ENCODE measurements around the gene PCGF5. TPM values are rescaled to one million over a fixed set of nuclear protein-coding genes. Genes with fewer than 3 reads are reported as not detected.
"Not testable (repeated sequence)": the region's sequence is repeated elsewhere in the genome, so short reads cannot be mapped to it uniquely, and the experiment has no call there.

PCGF5 gene
- total RNA-seq = 35.9 and 36.6 TPM in 2 replicates

DNA sequence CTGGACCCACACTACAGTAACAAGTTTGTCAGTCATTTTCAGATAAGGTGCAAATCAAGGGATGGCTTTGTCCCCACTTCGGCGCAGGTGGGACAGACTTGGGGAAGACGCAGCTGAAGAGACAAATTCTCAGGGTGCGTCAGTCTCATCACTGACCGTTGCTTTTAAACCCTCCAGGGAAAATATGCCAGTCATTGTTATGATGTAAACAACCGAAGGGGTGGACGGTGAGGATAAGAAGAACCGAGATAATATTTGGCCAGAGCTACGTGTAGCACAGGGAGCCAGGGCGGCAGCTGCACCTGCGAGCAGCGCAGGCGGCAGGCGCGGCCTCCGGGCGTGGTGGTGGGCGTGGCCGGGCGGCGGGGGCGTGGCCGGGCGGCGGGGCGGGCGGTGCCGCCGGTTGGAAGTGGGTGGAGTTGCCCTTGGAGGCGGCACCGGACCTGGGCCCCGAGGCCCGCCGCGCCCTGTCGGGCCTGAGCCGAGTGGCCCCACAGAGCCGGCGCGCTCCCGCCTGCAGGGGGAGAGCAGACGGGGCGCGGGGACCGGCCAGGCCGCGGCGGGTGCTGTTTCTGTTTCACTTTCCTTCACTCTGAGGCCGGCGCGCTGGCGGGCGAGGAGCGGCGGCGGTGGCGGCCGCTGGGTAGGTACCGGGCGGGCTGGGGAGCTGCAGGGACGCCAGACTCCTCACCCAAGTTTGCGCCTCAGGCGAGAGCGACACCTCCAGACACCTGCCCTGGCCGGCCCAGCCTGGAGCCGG, at the start of gene PCGF5:
TSS of gene PCGF5 (plus strand) at position 470 of the 760 bp plus-strand sequence. CDS start 2,209 bp downstream, outside the sequence.
- Histone ChIP-seq H3K36me3 (ENCODE audit: control insufficient read depth, insufficient read depth, low read length) (no peaks in the 10 kb centered on the region), H3K4me3 (ENCODE audit: low read depth, low read length) (peak within 1 kb of the TSS; percentile 96), H3K27me3 (ENCODE audit: control insufficient read depth, insufficient read depth, low read length) (no peaks in the 10 kb centered on the region)
- TF ChIP-seq, protein P1, sequence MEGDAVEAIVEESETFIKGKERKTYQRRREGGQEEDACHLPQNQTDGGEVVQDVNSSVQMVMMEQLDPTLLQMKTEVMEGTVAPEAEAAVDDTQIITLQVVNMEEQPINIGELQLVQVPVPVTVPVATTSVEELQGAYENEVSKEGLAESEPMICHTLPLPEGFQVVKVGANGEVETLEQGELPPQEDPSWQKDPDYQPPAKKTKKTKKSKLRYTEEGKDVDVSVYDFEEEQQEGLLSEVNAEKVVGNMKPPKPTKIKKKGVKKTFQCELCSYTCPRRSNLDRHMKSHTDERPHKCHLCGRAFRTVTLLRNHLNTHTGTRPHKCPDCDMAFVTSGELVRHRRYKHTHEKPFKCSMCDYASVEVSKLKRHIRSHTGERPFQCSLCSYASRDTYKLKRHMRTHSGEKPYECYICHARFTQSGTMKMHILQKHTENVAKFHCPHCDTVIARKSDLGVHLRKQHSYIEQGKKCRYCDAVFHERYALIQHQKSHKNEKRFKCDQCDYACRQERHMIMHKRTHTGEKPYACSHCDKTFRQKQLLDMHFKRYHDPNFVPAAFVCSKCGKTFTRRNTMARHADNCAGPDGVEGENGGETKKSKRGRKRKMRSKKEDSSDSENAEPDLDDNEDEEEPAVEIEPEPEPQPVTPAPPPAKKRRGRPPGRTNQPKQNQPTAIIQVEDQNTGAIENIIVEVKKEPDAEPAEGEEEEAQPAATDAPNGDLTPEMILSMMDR (IDR thresholded peaks at IDR 0.05; ENCODE audit: insufficient read depth, low read length, poor library complexity, severe bottlenecking) = no peak
- DNase-seq (ENCODE audit: low read depth) = peak; percentile 44

DNA sequence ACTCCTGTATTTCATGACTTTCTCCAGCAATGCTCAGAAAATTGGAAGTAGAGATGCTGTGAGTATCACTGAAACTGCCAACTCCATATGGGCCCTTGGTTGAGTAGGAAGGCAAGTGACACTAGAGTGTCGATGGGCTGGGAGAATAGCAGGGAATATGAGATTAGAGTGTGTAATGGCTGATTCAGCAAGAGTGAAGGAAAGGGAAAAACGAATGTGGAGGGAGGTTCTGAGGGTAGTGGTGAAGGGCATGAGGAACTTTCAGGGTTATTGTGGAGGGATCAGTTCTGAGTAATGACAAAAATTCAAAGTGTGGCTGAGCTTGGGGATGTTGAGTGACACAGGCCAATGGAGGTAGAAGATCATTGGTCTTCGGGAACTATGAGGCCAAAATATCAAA, 49.0 kb upstream of the PCGF5 start:
- H3K27me3 ChIP-seq (ENCODE audit: control insufficient read depth, insufficient read depth, low read length) = no peaks in the 10 kb centered on the region
- no peaks in the 10 kb centered on the region for H3K36me3 ChIP-seq (ENCODE audit: control insufficient read depth, insufficient read depth, low read length)
- no peak overlapping the region for H3K4me3 ChIP-seq (ENCODE audit: low read depth, low read length)
- TF ChIP-seq, protein P1 (IDR thresholded peaks at IDR 0.05; ENCODE audit: insufficient read depth, low read length, poor library complexity, severe bottlenecking) = no peak
- DNase-seq (ENCODE audit: low read depth) = no peak

DNA sequence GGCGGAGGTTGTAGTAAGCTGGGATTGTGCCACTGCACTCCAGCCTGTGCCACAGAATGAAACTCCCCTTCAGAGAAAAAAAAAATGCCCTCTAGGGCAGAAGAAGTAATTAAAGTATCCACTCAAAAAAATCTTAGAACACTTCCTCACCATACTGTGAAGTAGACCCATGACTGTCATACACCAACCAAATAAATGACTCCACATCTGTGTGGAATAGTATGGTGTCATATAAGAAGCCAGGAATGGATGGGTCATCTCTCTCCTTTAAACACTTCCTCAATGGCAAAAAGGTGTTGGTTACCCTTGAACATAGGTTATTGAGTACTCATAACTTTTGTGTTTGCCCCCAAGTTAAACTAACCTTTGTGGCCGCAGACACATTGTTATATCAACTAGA, 48.1 kb upstream of the PCGF5 start:
- DNase-seq (ENCODE audit: low read depth) = no peak
- H3K27me3 ChIP-seq (ENCODE audit: control insufficient read depth, insufficient read depth, low read length) = no peaks in the 10 kb centered on the region
- H3K36me3 ChIP-seq (ENCODE audit: control insufficient read depth, insufficient read depth, low read length) = no peaks in the 10 kb centered on the region
- H3K4me3 ChIP-seq (ENCODE audit: low read depth, low read length) = no peak overlapping the region
- TF ChIP-seq, protein P1 (IDR thresholded peaks at IDR 0.05; ENCODE audit: insufficient read depth, low read length, poor library complexity, severe bottlenecking) = no peak

DNA sequence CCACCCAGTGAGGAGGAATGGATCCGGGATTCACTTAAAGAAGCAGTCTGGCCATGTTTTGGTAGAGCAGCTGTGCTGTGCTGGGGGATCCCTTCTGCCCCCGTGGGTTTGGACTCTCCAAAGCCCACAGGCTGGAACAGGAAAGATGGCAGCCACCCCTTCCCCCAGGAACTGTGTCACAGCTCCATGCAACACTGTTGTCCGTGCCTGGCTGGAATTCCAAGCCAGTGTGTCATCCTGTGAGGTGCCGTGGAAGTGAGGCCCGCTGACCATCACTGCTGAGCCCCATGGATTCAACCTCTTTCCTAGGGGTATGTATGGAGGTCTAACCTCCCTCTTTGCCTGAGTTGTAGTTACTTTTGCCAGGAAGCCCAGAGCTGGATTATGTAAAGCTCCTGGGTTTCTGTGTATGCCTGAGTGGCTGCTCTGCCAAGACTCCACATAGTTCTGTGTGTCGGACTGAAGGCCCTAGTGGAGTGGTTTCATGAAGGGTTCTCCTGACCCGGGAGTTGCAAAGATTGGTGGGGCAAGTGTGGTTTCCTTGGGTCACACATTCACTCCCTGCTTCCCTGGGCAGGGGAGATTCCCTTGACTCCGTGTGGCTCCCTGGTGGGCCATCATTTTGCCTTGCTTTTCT, 35.1 kb upstream of the PCGF5 start:
- DNase-seq (ENCODE audit: low read depth) = peak; percentile 51
- Histone ChIP-seq H3K27me3 (ENCODE audit: control insufficient read depth, insufficient read depth, low read length) (no peaks in the 10 kb centered on the region), H3K4me3 (ENCODE audit: low read depth, low read length) (no peak overlapping the region), H3K36me3 (ENCODE audit: control insufficient read depth, insufficient read depth, low read length) (no peaks in the 10 kb centered on the region)
- TF ChIP-seq, protein P1 (IDR thresholded peaks at IDR 0.05; ENCODE audit: insufficient read depth, low read length, poor library complexity, severe bottlenecking) = no peak

DNA sequence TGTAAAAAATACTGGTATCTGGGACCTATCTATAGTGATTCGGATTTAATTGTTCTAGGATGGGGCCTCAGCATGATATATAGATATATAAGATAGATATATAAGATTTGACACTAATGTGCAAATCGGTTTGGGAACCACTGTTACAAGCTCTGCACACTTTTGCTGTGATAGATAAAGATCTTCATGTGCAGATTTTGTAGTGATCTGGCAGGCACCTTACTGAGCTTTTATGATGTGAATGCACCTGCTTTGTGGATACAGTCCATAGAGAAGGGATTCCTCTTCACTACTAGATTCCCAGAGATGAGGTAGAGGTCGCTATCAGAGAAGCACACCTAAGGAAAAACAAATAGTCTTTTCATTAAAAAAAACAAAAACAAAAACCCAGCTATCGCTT, 33.3 kb upstream of the PCGF5 start:
- TF ChIP-seq, protein P1 (IDR thresholded peaks at IDR 0.05; ENCODE audit: insufficient read depth, low read length, poor library complexity, severe bottlenecking) = no peak
- Histone ChIP-seq H3K4me3 (ENCODE audit: low read depth, low read length) (no peak overlapping the region), H3K36me3 (ENCODE audit: control insufficient read depth, insufficient read depth, low read length) (no peaks in the 10 kb centered on the region), H3K27me3 (ENCODE audit: control insufficient read depth, insufficient read depth, low read length) (no peaks in the 10 kb centered on the region)
- no peak for DNase-seq (ENCODE audit: low read depth)

DNA sequence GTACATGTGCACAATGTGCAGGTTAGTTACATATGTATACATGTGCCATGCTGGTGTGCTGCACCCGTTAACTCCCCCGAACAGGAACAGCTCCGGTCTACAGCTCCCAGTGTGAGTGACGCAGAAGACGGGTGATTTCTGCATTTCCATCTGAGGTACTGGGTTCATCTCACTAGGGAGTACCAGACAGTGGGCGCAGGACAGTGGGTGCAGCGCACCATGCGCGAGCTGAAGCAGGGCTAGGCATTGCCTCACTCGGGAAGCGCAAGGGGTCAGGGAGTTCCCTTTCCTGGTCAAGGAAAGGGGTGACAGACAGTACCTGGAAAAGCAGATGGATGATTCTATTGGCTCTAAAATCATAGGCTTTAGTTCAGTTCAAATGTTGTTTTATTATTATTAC, 32.5 kb upstream of the PCGF5 start:
- not testable (repeated sequence) for H3K27me3 ChIP-seq (ENCODE audit: control insufficient read depth, insufficient read depth, low read length); H3K4me3 ChIP-seq (ENCODE audit: low read depth, low read length); DNase-seq (ENCODE audit: low read depth); H3K36me3 ChIP-seq (ENCODE audit: control insufficient read depth, insufficient read depth, low read length)
